ENCODE data around the gene HYAL2. TPM values are rescaled to one million over a fixed set of nuclear protein-coding genes. Genes with fewer than 3 reads are reported as not detected.

HYAL2 gene
- polyA plus RNA-seq, 1 donor from 2014 or later = 116 TPM

DNA sequence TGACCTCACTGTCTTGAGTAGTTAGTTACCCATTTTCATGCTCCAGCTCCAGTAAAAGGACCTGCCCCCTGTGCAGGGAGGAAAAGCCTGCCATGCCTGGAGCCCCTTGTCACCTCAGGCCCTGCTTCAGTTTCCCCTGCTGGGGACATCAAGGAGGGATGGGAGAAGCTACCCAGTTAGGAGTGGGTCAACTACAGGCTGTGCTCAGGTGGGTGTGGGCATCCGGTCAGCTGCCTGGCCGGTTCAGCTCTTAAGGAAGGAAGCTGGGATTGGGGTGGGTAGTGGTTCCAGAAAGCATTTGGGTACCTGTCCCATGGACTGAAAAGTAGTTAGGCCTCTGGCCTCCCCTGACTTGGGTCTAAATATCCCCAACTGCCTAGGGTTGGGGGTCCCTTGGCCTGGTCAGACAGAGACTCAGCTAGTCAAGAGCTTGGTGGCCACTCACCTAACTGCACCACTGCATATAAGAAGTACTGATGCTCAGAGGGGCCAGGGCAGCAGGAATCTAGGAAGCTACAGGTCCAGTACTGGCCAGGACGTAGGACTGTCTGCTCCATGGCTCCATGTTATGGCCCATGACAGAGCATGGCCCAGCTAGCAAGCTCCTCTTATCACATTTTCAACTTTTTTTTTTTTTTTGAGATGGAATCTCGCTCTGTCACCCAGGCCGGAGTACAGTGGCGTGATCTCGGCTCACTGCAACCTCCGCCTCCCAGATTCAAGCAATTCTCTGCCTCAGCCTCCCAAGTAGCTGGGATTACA is 43.1 kb downstream of the HYAL2 start:
- Histone ChIP-seq H3K27me3 (ENCODE audit: insufficient read depth, low read depth, low read length) (peaks cover 17% of the 10 kb centered on the region), H3K79me2 (replicated peaks; ENCODE audit: insufficient read depth, low read length) (no peaks in the 10 kb centered on the region), H2AFZ (ENCODE audit: low read depth, low read length) (no peak overlapping the region), H4K20me1 (ENCODE audit: insufficient read depth) (no peaks in the 10 kb centered on the region), H3K9ac (ENCODE audit: low read length) (no peak overlapping the region), H3K9me3 (ENCODE audit: low read length) (no peaks in the 10 kb centered on the region), H3K36me3 (ENCODE audit: insufficient read depth, low read length) (no peaks in the 10 kb centered on the region), H3K9me2 (ENCODE audit: insufficient read depth, low read length) (no peaks in the 10 kb centered on the region), H3K4me3 (ENCODE audit: low read length) (no peak overlapping the region), H3K4me2 (ENCODE audit: low read length) (no peak overlapping the region), H3F3A (ENCODE audit: insufficient read depth, low read length, poor library complexity, severe bottlenecking) (no peaks in the 10 kb centered on the region), H3K27ac (ENCODE audit: low read length) (no peak overlapping the region)
- TF ChIP-seq SMC3 (conservative IDR thresholded peaks at IDR 0.05; ENCODE audit: poor library complexity) (no peak), RAD21 (conservative IDR thresholded peaks at IDR 0.05) (no peak), TAF1 (IDR thresholded peaks at IDR 0.05; ENCODE audit: low read depth) (no peak), POLR2AphosphoS5 (IDR thresholded peaks at IDR 0.05) (no peak), MXI1 (conservative IDR thresholded peaks at IDR 0.05; ENCODE audit: poor library complexity, severe bottlenecking) (no peak), EZH2 (IDR thresholded peaks at IDR 0.05; ENCODE audit: borderline replicate concordance, insufficient read depth, low read length, poor library complexity, severe bottlenecking) (no peak), EP300 (conservative IDR thresholded peaks at IDR 0.05; ENCODE audit: poor library complexity, severe bottlenecking) (no peak)
- TF ChIP-seq, protein P1, sequence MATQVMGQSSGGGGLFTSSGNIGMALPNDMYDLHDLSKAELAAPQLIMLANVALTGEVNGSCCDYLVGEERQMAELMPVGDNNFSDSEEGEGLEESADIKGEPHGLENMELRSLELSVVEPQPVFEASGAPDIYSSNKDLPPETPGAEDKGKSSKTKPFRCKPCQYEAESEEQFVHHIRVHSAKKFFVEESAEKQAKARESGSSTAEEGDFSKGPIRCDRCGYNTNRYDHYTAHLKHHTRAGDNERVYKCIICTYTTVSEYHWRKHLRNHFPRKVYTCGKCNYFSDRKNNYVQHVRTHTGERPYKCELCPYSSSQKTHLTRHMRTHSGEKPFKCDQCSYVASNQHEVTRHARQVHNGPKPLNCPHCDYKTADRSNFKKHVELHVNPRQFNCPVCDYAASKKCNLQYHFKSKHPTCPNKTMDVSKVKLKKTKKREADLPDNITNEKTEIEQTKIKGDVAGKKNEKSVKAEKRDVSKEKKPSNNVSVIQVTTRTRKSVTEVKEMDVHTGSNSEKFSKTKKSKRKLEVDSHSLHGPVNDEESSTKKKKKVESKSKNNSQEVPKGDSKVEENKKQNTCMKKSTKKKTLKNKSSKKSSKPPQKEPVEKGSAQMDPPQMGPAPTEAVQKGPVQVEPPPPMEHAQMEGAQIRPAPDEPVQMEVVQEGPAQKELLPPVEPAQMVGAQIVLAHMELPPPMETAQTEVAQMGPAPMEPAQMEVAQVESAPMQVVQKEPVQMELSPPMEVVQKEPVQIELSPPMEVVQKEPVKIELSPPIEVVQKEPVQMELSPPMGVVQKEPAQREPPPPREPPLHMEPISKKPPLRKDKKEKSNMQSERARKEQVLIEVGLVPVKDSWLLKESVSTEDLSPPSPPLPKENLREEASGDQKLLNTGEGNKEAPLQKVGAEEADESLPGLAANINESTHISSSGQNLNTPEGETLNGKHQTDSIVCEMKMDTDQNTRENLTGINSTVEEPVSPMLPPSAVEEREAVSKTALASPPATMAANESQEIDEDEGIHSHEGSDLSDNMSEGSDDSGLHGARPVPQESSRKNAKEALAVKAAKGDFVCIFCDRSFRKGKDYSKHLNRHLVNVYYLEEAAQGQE (IDR thresholded peaks at IDR 0.05; ENCODE audit: borderline replicate concordance) = no peak
- TF ChIP-seq, protein P2, sequence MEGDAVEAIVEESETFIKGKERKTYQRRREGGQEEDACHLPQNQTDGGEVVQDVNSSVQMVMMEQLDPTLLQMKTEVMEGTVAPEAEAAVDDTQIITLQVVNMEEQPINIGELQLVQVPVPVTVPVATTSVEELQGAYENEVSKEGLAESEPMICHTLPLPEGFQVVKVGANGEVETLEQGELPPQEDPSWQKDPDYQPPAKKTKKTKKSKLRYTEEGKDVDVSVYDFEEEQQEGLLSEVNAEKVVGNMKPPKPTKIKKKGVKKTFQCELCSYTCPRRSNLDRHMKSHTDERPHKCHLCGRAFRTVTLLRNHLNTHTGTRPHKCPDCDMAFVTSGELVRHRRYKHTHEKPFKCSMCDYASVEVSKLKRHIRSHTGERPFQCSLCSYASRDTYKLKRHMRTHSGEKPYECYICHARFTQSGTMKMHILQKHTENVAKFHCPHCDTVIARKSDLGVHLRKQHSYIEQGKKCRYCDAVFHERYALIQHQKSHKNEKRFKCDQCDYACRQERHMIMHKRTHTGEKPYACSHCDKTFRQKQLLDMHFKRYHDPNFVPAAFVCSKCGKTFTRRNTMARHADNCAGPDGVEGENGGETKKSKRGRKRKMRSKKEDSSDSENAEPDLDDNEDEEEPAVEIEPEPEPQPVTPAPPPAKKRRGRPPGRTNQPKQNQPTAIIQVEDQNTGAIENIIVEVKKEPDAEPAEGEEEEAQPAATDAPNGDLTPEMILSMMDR (IDR thresholded peaks at IDR 0.05; ENCODE audit: poor library complexity, severe bottlenecking) = no peak

DNA sequence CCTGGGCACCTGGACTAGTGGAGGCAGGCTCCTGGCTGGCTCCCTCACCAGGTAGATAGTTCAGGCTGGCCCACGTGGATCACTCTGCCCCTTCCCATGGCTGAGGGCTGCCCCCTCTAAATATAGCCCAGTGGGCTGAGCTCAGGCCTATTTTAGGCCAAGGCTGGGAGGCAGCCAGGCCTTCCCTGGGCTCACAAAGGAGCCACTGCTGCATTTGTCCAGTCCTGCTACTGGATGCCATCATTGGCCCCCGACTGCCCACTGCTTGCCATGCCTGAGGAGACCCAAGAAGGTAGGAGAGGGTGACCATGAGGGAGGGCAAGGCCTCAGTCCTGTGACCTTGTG is 43.7 kb downstream of the HYAL2 start, which contains the start of gene LSMEM2:
Gene LSMEM2 (plus strand): TSS at position 208 of the 345 bp plus-strand sequence. CDS start 27 bp downstream, at position 235.
- H3K36me3 ChIP-seq (ENCODE audit: insufficient read depth, low read length) = no peaks in the 10 kb centered on the region
- TF ChIP-seq EP300 (conservative IDR thresholded peaks at IDR 0.05; ENCODE audit: poor library complexity, severe bottlenecking) (no peak), MXI1 (conservative IDR thresholded peaks at IDR 0.05; ENCODE audit: poor library complexity, severe bottlenecking) (no peak), RAD21 (conservative IDR thresholded peaks at IDR 0.05) (no peak), EZH2 (IDR thresholded peaks at IDR 0.05; ENCODE audit: borderline replicate concordance, insufficient read depth, low read length, poor library complexity, severe bottlenecking) (no peak), POLR2AphosphoS5 (IDR thresholded peaks at IDR 0.05) (no peak), SMC3 (conservative IDR thresholded peaks at IDR 0.05; ENCODE audit: poor library complexity) (no peak)
- TF ChIP-seq, protein P2 (IDR thresholded peaks at IDR 0.05; ENCODE audit: poor library complexity, severe bottlenecking) = no peak
- TF ChIP-seq, protein P1 (IDR thresholded peaks at IDR 0.05; ENCODE audit: borderline replicate concordance) = no peak
- no peaks in the 10 kb centered on the region for H3F3A ChIP-seq (ENCODE audit: insufficient read depth, low read length, poor library complexity, severe bottlenecking)
- no peak within 1 kb of the TSS for H3K4me2 ChIP-seq (ENCODE audit: low read length)
- no peaks in the 10 kb centered on the region for H3K9me2 ChIP-seq (ENCODE audit: insufficient read depth, low read length)
- no peak within 1 kb of the TSS for H2AFZ ChIP-seq (ENCODE audit: low read depth, low read length)
- no peaks in the 10 kb centered on the region for H3K9me3 ChIP-seq (ENCODE audit: low read length)
- no peaks in the 10 kb centered on the region for H4K20me1 ChIP-seq (ENCODE audit: insufficient read depth)
- H3K79me2 ChIP-seq (replicated peaks; ENCODE audit: insufficient read depth, low read length) = no peaks in the 10 kb centered on the region
- no peak within 1 kb of the TSS for H3K4me3 ChIP-seq (ENCODE audit: low read length)
- H3K27me3 ChIP-seq (ENCODE audit: insufficient read depth, low read depth, low read length) = peaks cover 23% of the 10 kb centered on the region
- H3K9ac ChIP-seq (ENCODE audit: low read length) = no peak within 1 kb of the TSS
- no peak within 1 kb of the TSS for H3K27ac ChIP-seq (ENCODE audit: low read length)

Data from neural cell (in vitro differentiated cells).